Left lung (tissue), 10 donors: Measurements from ENCODE around the gene CD4. TPM values are rescaled to one million over a fixed set of nuclear protein-coding genes. Genes with fewer than 3 reads are reported as not detected.
A peak's percentile ranks its signal among the peaks of the same experiment; 100 is the strongest.

ENCODE experiments used
- ATAC-seq: fragments of 200-7000 bp; cut with Tn5 transposase; one replicate; pipeline ENCODE4 v1.9.1; 2020; ENCODE audit warnings: moderate library complexity
- DNase-seq, 4 donors: peaks; one replicate each; pipeline ENCODE4 v3.0.0-alpha.2; 2013 to 2020
- H3K27ac ChIP-seq, 2 donors: fragments of 200-600 bp; sonication (generic) in 1 of 2; one replicate each; pipeline versions ENCODE4 v1.5.0 to v1.8.0; 2020 to 2021
- H3K27me3 ChIP-seq, 2 donors: fragments of 200-600 bp; sonication (generic) in 1 of 2; one replicate each; pipeline versions ENCODE4 v1.5.0 to v1.8.0; 2020 to 2021
- H3K36me3 ChIP-seq, 2 donors: fragments of 200-600 bp; sonication (generic) in 1 of 2; one replicate each; pipeline versions ENCODE4 v1.5.0 to v1.8.0; 2020 to 2021
- H3K4me1 ChIP-seq, 2 donors: fragments of 200-600 bp; one replicate each; pipeline ENCODE4 v1.8.0; 2021
- H3K4me3 ChIP-seq, 2 donors: fragments of 200-600 bp; sonication (generic) in 1 of 2; one replicate each; pipeline versions ENCODE4 v1.5.0 to v1.8.0; 2020 to 2021; ENCODE audit warnings: mild to moderate bottlenecking in 1 of 2
- H3K9me3 ChIP-seq, 2 donors: fragments of 200-600 bp; sonication (generic) in 1 of 2; one replicate each; pipeline versions ENCODE4 v1.5.0 to v1.8.0; 2020 to 2021
- intact Hi-C, 2 donors: fragments of 100-400 bp; cut with DNase I; formaldehyde crosslinking; loops; one replicate each; pipeline versions ENCODE4 v1.11.2 to v1.14.2; 2022
- polyA plus RNA-seq, 6 donors: library from polyadenylated mRNA; unstranded; fragments of 120-200 nt; gene quantifications; one replicate each; pipeline ENCODE4 v1.2.1, GENCODE V29; 2013; ENCODE audit not compliant: insufficient read length in 6 of 6
- total RNA-seq, 2 donors: library from RNA; stranded (reverse); fragmentation: NEBNext Ultra II Directional; extraction: Animal tissue kit (Norgen Biotek cat#: 25700); gene quantifications; one replicate each; pipeline ENCODE4 v1.2.1, GENCODE V29; 2021
- TF ChIP-seq, protein P1 (sequence below), 2 donors: fragments of 200-600 bp; sonication (generic) in 1 of 2; IDR thresholded peaks; one replicate each; pipeline versions ENCODE4 v1.5.0 to v1.8.0; 2021; ENCODE audit warnings: antibody characterized with exemption in 2 of 2
- donor health status: DM: no; HTN: yes; CAD: no.
- donor health status: DM: no; HTN: no; CAD: no.

CD4 gene
- total and polyA plus RNA-seq, 8 donors, result 64.5 to 97.8 (median 92.9) TPM

DNA sequence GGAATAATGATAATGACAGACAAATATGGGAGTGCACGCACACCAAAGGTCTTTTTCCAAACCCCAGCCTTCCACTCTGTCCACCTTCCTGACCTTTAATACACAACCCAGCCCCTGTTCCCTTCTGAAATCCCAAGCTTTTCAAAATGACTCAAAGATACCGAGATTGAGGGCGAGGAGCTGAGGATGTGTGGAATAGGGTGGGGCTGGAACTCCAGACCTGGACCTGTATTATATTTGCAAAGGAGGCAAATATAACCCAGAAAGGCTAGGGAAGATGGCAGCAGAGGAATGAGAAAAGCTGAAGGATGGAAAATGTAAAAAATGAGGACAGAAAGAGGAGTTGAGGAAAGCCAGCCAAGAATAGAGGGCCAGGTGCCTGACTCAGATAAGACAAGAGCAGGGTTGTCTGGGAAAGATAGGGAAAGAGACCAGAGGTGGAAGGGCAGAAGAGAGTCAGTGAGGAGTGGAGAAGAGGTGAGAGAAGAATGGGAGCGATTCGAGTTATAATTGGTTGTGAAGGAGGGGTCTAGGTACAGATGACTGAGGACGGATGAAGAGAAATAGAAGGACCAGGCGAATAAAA lies 24.2 kb upstream of the CD4 start:
- Histone ChIP-seq H3K4me3 (peak overlapping the region; percentile 79 to 83), H3K27ac (peak overlapping the region; percentile 81 to 95), H3K36me3 (peaks cover 0 to 6% of the 10 kb centered on the region in 2 donors), H3K27me3 (peaks cover 0 to 43% of the 10 kb centered on the region in 2 donors), H3K9me3 (no peaks in the 10 kb centered on the region), H3K4me1 (peaks cover 28 to 59% of the 10 kb centered on the region in 2 donors)
- ATAC-seq (no peak), DNase-seq (no peak)
- intact Hi-C loops, result no loop called here
- TF ChIP-seq, protein P1, sequence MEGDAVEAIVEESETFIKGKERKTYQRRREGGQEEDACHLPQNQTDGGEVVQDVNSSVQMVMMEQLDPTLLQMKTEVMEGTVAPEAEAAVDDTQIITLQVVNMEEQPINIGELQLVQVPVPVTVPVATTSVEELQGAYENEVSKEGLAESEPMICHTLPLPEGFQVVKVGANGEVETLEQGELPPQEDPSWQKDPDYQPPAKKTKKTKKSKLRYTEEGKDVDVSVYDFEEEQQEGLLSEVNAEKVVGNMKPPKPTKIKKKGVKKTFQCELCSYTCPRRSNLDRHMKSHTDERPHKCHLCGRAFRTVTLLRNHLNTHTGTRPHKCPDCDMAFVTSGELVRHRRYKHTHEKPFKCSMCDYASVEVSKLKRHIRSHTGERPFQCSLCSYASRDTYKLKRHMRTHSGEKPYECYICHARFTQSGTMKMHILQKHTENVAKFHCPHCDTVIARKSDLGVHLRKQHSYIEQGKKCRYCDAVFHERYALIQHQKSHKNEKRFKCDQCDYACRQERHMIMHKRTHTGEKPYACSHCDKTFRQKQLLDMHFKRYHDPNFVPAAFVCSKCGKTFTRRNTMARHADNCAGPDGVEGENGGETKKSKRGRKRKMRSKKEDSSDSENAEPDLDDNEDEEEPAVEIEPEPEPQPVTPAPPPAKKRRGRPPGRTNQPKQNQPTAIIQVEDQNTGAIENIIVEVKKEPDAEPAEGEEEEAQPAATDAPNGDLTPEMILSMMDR (IDR thresholded peaks at IDR 0.05), result no peak

DNA sequence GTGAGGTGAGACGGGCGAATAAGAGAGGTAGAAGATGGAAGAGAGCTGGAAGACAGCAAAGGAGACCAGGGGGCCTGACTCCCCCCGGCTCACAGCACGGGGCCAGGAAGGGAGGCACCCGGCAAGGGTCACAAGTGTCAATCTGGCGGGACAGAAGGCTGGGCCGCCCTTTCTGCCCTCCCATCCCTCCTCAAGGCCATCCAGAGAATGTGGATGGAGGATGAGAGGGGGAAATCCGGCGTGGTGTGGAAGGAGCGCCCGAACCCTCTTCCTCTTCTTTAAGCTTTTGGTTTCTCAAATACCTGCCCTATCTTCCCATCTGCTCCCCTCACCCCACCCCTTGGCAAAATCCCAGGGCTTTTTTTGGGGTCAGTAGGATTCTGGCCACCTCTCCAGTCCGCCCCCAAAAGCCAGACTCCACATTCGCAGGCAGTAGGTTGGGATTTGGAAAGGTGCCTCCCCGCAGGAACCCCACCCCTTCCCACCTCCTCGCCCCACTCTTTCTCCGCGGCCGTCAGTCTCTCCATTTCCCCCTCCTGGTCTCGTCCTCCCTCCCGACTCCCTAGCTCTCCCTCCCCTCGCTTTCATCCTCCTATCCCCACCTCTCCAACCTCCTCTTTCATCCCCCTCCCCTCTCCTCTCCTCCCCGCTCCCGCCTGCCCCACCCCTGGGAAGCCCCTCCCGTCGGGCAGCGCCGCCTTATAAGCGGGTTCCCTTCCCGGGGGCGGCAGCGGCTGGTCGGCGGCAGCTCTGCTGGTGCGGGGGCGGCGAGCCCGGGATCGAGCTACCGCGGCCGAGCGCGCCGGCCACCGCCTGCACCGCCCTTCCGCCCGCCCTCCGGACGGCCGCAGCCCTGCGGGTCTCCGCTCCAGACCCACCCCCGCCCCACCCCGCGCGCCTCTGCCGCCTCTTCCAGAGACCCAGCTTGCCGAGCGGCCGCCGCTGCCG lies 23.4 kb upstream of the CD4 start, which contains the start of gene PTMS:
Gene PTMS (plus strand): TSS at position 730 of the 948 bp plus-strand sequence. CDS start 343 bp downstream, outside the sequence.
- Histone ChIP-seq H3K4me3 (peak within 1 kb of the TSS; percentile 79 to 83), H3K36me3 (peaks cover 0 to 12% of the 10 kb centered on the region in 2 donors), H3K9me3 (no peaks in the 10 kb centered on the region), H3K27ac (peak within 1 kb of the TSS; percentile 81 to 95), H3K27me3 (peaks cover 0 to 43% of the 10 kb centered on the region in 2 donors), H3K4me1 (peaks cover 28 to 65% of the 10 kb centered on the region in 2 donors)
- intact Hi-C loops, result no loop called here
- TF ChIP-seq, protein P1 (IDR thresholded peaks at IDR 0.05), result no peak
- DNase-seq, result peak; percentile 84 to 95 (median 92)
- ATAC-seq, result peak; percentile 58

DNA sequence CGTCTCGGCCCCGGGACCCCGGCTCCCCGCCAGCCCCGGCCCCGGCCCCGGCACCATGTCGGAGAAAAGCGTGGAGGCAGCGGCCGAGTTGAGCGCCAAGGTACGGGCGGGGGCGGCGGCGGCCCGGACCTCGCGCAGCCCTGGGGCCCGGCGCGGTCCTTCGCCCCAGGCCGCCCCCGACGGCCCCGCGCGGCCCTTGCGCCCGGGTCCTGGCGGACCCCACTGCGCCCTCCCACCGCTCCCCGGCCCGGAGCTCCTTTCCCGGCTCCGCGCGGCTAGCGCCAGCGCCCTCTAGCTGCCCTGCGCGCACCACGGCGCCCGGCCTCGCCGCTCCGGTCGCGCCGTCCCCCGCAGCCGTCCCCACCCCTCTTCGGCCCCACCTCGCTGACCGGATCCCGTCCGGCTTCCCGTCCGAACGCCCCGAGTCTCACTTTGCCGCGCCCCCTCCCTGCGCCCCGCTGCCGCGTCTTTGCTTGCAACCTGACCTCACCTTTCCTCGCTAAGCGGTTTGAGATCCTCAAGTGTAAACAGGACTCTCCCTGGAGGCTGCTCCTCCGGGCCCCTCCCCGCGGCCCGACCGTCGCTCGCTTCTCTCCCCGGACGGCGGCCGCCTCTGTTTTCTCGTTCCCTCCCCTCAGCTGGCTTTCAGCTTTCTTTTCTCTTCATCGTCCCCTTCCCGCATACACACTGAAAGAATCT lies 22.5 kb upstream of the CD4 start:
- peak overlapping the region; percentile 79 to 83 for H3K4me3 ChIP-seq
- ATAC-seq (peak; percentile 66), DNase-seq (peak in 3 of 4 donors; percentile 86 to 97 (median 87))
- peaks cover 0 to 44% of the 10 kb centered on the region in 2 donors for H3K27me3 ChIP-seq
- TF ChIP-seq, protein P1 (IDR thresholded peaks at IDR 0.05), result peak; percentile 48 to 63
- H3K27ac ChIP-seq, result peak overlapping the region; percentile 81 to 95
- H3K4me1 ChIP-seq, result peaks cover 34 to 74% of the 10 kb centered on the region in 2 donors
- H3K36me3 ChIP-seq, result peaks cover 0 to 19% of the 10 kb centered on the region in 2 donors
- no peaks in the 10 kb centered on the region for H3K9me3 ChIP-seq
- intact Hi-C loops, result no loop called here

DNA sequence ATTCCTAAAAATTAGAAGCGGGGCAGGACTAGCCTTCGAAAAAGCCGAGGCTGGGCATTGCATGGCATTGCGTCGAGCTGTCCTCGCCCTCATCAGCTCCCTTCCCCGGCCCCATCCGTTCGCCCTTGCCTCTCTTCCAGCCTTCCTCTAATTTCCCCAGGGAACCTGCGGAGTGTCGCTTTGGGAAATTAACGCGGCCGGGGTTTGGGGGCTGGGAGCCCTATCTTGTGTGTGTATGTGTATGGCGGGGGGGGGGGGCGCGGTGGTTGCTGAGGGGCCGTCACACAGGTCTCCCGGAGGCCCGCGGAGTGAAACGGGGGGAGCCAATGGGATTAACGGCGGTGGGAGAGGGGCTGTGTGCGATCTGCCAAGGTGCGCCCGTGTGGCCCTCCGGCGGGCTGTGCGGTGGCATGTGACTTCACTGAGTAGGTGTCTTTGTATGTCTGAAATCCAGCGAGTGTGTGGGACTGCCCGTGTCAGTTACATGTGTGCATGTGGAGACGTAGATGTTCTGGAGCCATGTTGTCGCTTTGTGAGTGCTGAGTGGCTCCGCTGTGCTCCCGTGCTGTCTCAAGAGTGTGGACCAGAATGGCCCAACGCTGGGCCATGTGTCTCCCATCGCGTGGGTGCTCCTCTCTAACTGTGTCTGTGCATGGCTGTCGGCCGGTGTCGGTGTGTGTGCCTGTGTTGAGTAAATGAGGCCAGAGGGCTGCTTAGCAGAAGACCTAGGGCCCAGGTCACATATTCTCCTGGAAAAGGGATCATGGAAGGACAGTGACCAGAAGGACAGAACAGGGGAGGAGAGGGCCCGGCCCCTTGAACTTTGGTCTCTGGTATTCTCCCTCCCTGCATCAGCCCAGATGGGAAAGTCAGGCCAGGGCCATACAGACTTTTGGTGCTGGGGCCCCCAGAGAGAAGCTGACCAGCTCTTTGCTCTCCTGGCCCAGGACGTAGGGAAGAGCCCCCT lies 21.7 kb upstream of the CD4 start:
- Histone ChIP-seq H3K4me3 (peak overlapping the region; percentile 79 to 83), H3K4me1 (peaks cover 35 to 83% of the 10 kb centered on the region in 2 donors), H3K9me3 (no peaks in the 10 kb centered on the region), H3K27me3 (peaks cover 0 to 53% of the 10 kb centered on the region in 2 donors), H3K36me3 (peaks cover 0 to 19% of the 10 kb centered on the region in 2 donors), H3K27ac (peak overlapping the region; percentile 81 to 95)
- no peak for DNase-seq
- no peak for ATAC-seq
- TF ChIP-seq, protein P1 (IDR thresholded peaks at IDR 0.05), result no peak
- intact Hi-C loops, result no loop called here
